Mucosa of stomach (tissue), 1 donor: ENCODE results near the gene C10orf120.

Experiments
- H3K27me3 ChIP-seq: one replicate; pipeline ENCODE4 v1.7.0; 2013; ENCODE audit warnings: mild to moderate bottlenecking, low read length; ENCODE audit not compliant: control insufficient read depth, insufficient read depth
- H3K36me3 ChIP-seq: one replicate; pipeline ENCODE4 v1.7.0; 2013; ENCODE audit warnings: low read length; ENCODE audit not compliant: control insufficient read depth, insufficient read depth
- H3K4me1 ChIP-seq: one replicate; pipeline ENCODE4 v1.7.0; 2013; ENCODE audit warnings: mild to moderate bottlenecking, low read length; ENCODE audit not compliant: control insufficient read depth, insufficient read depth
- H3K4me3 ChIP-seq: one replicate; pipeline ENCODE4 v1.7.0; 2013; ENCODE audit warnings: low read length
- H3K9ac ChIP-seq: one replicate; pipeline ENCODE4 v1.7.0; 2013; ENCODE audit warnings: mild to moderate bottlenecking, low read length, moderate library complexity
- H3K9me3 ChIP-seq: one replicate; pipeline ENCODE4 v1.7.0; 2013; ENCODE audit warnings: mild to moderate bottlenecking, low read length, moderate library complexity; ENCODE audit not compliant: control insufficient read depth
- donor health status: Pancreatic carcinoma.

The C10orf120 gene

GRCh38 chr10:122701652-122702051 is 2.0 kb upstream of the C10orf120 start:
- no peaks in the 10 kb centered on the region for H3K4me1 ChIP-seq

GRCh38 chr10:122696687-122697086 is 3.0 kb downstream of the C10orf120 start:
- Histone ChIP-seq H3K36me3 (no peaks in the 10 kb centered on the region), H3K9ac (no peak overlapping the region), H3K9me3 (no peaks in the 10 kb centered on the region), H3K4me3 (no peak overlapping the region), H3K4me1 (no peaks in the 10 kb centered on the region), H3K27me3 (no peaks in the 10 kb centered on the region)

More at GRCh38 chr10:122701652-122702051, 2.0 kb upstream of the C10orf120 start:
- H3K36me3 ChIP-seq, result no peaks in the 10 kb centered on the region
- H3K9ac ChIP-seq, result no peak overlapping the region
- peaks cover 15% of the 10 kb centered on the region for H3K27me3 ChIP-seq
- H3K9me3 ChIP-seq, result no peaks in the 10 kb centered on the region
- no peak overlapping the region for H3K4me3 ChIP-seq

GRCh38 chr10:122692744-122693143 is 6.9 kb downstream of the C10orf120 start:
- Histone ChIP-seq H3K4me3 (no peak overlapping the region), H3K9ac (no peak overlapping the region), H3K27me3 (no peaks in the 10 kb centered on the region), H3K9me3 (no peaks in the 10 kb centered on the region), H3K4me1 (no peaks in the 10 kb centered on the region), H3K36me3 (no peaks in the 10 kb centered on the region)

- Histone ChIP-seq H3K9ac (no peak overlapping the region), H3K27me3 (no peaks in the 10 kb centered on the region), H3K4me3 (no peak overlapping the region), H3K9me3 (no peaks in the 10 kb centered on the region), H3K4me1 (no peaks in the 10 kb centered on the region), H3K36me3 (no peaks in the 10 kb centered on the region)
Measured at GRCh38 chr10:122689146-122689820, 10.4 kb downstream of the C10orf120 start.

- no peaks in the 10 kb centered on the region for H3K4me1 ChIP-seq
- no peaks in the 10 kb centered on the region for H3K36me3 ChIP-seq
- H3K4me3 ChIP-seq, result no peak overlapping the region
- no peak overlapping the region for H3K9ac ChIP-seq
- H3K9me3 ChIP-seq, result no peaks in the 10 kb centered on the region
- H3K27me3 ChIP-seq, result no peaks in the 10 kb centered on the region
Measured at GRCh38 chr10:122688293-122688989, 11.2 kb downstream of the C10orf120 start.

GRCh38 chr10:122682522-122682921 is 17.1 kb downstream of the C10orf120 start:
- Histone ChIP-seq H3K9me3 (no peaks in the 10 kb centered on the region), H3K36me3 (no peaks in the 10 kb centered on the region), H3K4me1 (no peaks in the 10 kb centered on the region), H3K4me3 (no peak overlapping the region), H3K27me3 (peaks cover 11% of the 10 kb centered on the region), H3K9ac (no peak overlapping the region)

GRCh38 chr10:122678266-122678665 is 21.4 kb downstream of the C10orf120 start:
- Histone ChIP-seq H3K4me1 (no peaks in the 10 kb centered on the region), H3K9ac (no peak overlapping the region), H3K27me3 (peaks cover 18% of the 10 kb centered on the region), H3K9me3 (no peaks in the 10 kb centered on the region), H3K36me3 (no peaks in the 10 kb centered on the region), H3K4me3 (no peak overlapping the region)

GRCh38 chr10:122675278-122675677 is 24.4 kb downstream of the C10orf120 start:
- H3K9me3 ChIP-seq, result no peaks in the 10 kb centered on the region
- no peaks in the 10 kb centered on the region for H3K36me3 ChIP-seq
- H3K4me1 ChIP-seq, result no peaks in the 10 kb centered on the region
- H3K27me3 ChIP-seq, result peaks cover 17% of the 10 kb centered on the region
- H3K4me3 ChIP-seq, result no peak overlapping the region
- H3K9ac ChIP-seq, result no peak overlapping the region

GRCh38 chr10:122674781-122675180 is 24.9 kb downstream of the C10orf120 start:
- Histone ChIP-seq H3K36me3 (no peaks in the 10 kb centered on the region), H3K4me3 (no peak overlapping the region), H3K9me3 (no peaks in the 10 kb centered on the region), H3K27me3 (peaks cover 17% of the 10 kb centered on the region), H3K4me1 (no peaks in the 10 kb centered on the region), H3K9ac (no peak overlapping the region)

GRCh38 chr10:122673731-122674130 is 25.9 kb downstream of the C10orf120 start:
- H3K4me1 ChIP-seq, result no peaks in the 10 kb centered on the region
- peaks cover 14% of the 10 kb centered on the region for H3K27me3 ChIP-seq
- no peaks in the 10 kb centered on the region for H3K9me3 ChIP-seq
- no peak overlapping the region for H3K9ac ChIP-seq
- no peak overlapping the region for H3K4me3 ChIP-seq
- no peaks in the 10 kb centered on the region for H3K36me3 ChIP-seq

GRCh38 chr10:122673269-122673668 is 26.4 kb downstream of the C10orf120 start:
- no peak overlapping the region for H3K4me3 ChIP-seq
- peaks cover 14% of the 10 kb centered on the region for H3K27me3 ChIP-seq
- no peaks in the 10 kb centered on the region for H3K36me3 ChIP-seq
- H3K4me1 ChIP-seq, result no peaks in the 10 kb centered on the region
- no peaks in the 10 kb centered on the region for H3K9me3 ChIP-seq
- no peak overlapping the region for H3K9ac ChIP-seq

GRCh38 chr10:122672655-122673054 is 27.0 kb downstream of the C10orf120 start:
- Histone ChIP-seq H3K9ac (no peak overlapping the region), H3K27me3 (peaks cover 12% of the 10 kb centered on the region), H3K36me3 (no peaks in the 10 kb centered on the region), H3K9me3 (no peaks in the 10 kb centered on the region), H3K4me3 (no peak overlapping the region), H3K4me1 (no peaks in the 10 kb centered on the region)
